ENCODE results near the gene PHKA1. TPM values are rescaled to one million over a fixed set of nuclear protein-coding genes. Genes with fewer than 3 reads are reported as not detected.
"Not testable (repeated sequence)": the region's sequence is repeated elsewhere in the genome, so short reads cannot be mapped to it uniquely, and the experiment has no call there.

The PHKA1 gene
- total RNA-seq, 1 donor from 2014 or later = 4.0 TPM

DNA sequence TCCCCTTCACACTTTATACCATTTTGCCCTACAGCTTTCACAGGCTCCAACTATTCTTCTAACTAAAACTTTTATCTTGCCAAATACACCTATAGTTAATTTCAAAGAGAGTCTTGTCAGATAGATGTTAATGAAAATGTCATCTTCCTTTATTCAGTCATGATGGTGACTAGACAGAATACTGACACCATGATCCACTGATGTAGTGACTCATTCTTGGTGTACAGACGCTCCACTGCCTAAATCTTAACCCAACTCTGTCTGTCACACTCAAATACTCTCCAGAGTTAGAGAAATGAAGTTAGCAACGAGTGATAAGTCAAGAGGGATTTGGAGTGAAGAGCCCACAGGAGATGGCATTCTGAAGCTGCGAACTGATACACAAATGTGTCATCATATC is 109.4 kb downstream of the PHKA1 start:
- DNase-seq (ENCODE audit: low spot score) = no peak
- H3K27me3 Mint-ChIP-seq (ENCODE audit: unreplicated experiment) = no peaks in the 10 kb centered on the region
- H3K4me1 Mint-ChIP-seq (ENCODE audit: unreplicated experiment) = no peaks in the 10 kb centered on the region
- H3K4me3 Mint-ChIP-seq (ENCODE audit: unreplicated experiment) = no peak overlapping the region
- no peaks in the 10 kb centered on the region for H3K9me3 Mint-ChIP-seq (ENCODE audit: unreplicated experiment)
- H3K27ac Mint-ChIP-seq (ENCODE audit: unreplicated experiment) = no peak overlapping the region
- TF ChIP-seq, protein P1, sequence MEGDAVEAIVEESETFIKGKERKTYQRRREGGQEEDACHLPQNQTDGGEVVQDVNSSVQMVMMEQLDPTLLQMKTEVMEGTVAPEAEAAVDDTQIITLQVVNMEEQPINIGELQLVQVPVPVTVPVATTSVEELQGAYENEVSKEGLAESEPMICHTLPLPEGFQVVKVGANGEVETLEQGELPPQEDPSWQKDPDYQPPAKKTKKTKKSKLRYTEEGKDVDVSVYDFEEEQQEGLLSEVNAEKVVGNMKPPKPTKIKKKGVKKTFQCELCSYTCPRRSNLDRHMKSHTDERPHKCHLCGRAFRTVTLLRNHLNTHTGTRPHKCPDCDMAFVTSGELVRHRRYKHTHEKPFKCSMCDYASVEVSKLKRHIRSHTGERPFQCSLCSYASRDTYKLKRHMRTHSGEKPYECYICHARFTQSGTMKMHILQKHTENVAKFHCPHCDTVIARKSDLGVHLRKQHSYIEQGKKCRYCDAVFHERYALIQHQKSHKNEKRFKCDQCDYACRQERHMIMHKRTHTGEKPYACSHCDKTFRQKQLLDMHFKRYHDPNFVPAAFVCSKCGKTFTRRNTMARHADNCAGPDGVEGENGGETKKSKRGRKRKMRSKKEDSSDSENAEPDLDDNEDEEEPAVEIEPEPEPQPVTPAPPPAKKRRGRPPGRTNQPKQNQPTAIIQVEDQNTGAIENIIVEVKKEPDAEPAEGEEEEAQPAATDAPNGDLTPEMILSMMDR (IDR thresholded peaks at IDR 0.05; ENCODE audit: unreplicated experiment) = no peak
- H3K36me3 Mint-ChIP-seq (ENCODE audit: low read depth, unreplicated experiment) = no peaks in the 10 kb centered on the region

DNA sequence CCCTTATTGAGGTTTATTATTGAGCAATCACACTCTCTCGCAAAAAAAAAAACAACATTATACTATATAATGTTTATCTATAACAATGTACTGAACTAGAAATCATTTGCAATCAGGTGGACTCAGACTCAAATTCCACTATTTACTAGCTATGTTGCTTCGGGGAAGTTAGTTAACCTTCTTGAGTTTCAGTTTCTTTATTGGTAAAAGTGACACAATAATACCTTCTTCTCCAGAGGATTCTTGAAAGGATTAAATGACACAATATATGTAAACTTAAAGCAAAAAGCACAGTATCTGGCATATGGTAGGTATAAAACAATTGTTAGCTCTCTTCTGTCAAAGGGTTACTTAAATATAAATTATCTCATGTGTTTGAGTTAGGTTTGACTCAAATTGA is 110.0 kb downstream of the PHKA1 start:
- DNase-seq (ENCODE audit: low spot score) = no peak
- Mint-ChIP-seq H3K4me3 (ENCODE audit: unreplicated experiment) (no peak overlapping the region), H3K9me3 (ENCODE audit: unreplicated experiment) (no peaks in the 10 kb centered on the region), H3K36me3 (ENCODE audit: low read depth, unreplicated experiment) (no peaks in the 10 kb centered on the region), H3K4me1 (ENCODE audit: unreplicated experiment) (no peaks in the 10 kb centered on the region), H3K27ac (ENCODE audit: unreplicated experiment) (no peak overlapping the region), H3K27me3 (ENCODE audit: unreplicated experiment) (no peaks in the 10 kb centered on the region)
- TF ChIP-seq, protein P1 (IDR thresholded peaks at IDR 0.05; ENCODE audit: unreplicated experiment) = no peak

DNA sequence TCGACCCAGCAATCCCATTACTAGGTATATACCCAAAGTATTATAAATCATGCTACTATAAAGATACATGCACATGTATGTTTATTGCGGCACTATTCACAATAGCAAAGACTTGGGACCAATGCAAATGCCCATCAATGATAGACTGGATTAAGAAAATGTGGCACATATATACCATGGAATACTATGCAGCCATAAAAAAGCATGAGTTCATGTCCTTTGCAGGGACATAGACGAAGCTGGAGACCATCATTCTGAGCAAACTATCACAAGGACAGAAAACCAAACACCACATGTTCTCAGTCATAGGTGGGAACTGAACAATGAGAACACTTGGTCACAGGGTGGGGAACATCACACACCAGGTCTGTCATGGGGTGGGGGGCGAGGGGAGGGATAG is 123.1 kb downstream of the PHKA1 start:
- H3K27me3 Mint-ChIP-seq (ENCODE audit: unreplicated experiment); DNase-seq (ENCODE audit: low spot score); H3K4me3 Mint-ChIP-seq (ENCODE audit: unreplicated experiment); H3K4me1 Mint-ChIP-seq (ENCODE audit: unreplicated experiment); H3K9me3 Mint-ChIP-seq (ENCODE audit: unreplicated experiment); H3K36me3 Mint-ChIP-seq (ENCODE audit: low read depth, unreplicated experiment); H3K27ac Mint-ChIP-seq (ENCODE audit: unreplicated experiment): not testable (repeated sequence)

DNA sequence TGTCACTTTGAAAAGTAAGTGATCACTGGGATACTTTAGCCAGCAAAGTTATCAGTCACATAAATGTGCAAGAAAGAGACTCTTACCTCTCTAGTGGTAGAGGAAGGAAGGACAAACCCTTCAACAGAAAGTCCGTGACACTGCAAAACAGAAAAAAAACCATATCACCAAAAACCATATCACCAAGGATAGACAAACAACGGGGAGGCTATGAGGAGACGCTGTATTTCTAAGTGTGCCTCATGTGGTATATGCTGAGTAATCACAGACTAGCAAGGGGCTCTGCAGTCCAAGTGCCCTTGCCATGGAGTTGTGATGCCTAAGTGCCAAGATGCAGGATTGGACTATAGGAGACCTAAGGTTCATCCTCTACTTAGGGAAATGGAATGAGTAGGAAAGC is 129.9 kb downstream of the PHKA1 start:
- H3K9me3 Mint-ChIP-seq (ENCODE audit: unreplicated experiment) = no peaks in the 10 kb centered on the region
- no peaks in the 10 kb centered on the region for H3K36me3 Mint-ChIP-seq (ENCODE audit: low read depth, unreplicated experiment)
- TF ChIP-seq, protein P1 (IDR thresholded peaks at IDR 0.05; ENCODE audit: unreplicated experiment) = no peak
- no peak overlapping the region for H3K4me3 Mint-ChIP-seq (ENCODE audit: unreplicated experiment)
- DNase-seq (ENCODE audit: low spot score) = no peak
- no peaks in the 10 kb centered on the region for H3K4me1 Mint-ChIP-seq (ENCODE audit: unreplicated experiment)
- H3K27ac Mint-ChIP-seq (ENCODE audit: unreplicated experiment) = no peak overlapping the region
- H3K27me3 Mint-ChIP-seq (ENCODE audit: unreplicated experiment) = no peaks in the 10 kb centered on the region

DNA sequence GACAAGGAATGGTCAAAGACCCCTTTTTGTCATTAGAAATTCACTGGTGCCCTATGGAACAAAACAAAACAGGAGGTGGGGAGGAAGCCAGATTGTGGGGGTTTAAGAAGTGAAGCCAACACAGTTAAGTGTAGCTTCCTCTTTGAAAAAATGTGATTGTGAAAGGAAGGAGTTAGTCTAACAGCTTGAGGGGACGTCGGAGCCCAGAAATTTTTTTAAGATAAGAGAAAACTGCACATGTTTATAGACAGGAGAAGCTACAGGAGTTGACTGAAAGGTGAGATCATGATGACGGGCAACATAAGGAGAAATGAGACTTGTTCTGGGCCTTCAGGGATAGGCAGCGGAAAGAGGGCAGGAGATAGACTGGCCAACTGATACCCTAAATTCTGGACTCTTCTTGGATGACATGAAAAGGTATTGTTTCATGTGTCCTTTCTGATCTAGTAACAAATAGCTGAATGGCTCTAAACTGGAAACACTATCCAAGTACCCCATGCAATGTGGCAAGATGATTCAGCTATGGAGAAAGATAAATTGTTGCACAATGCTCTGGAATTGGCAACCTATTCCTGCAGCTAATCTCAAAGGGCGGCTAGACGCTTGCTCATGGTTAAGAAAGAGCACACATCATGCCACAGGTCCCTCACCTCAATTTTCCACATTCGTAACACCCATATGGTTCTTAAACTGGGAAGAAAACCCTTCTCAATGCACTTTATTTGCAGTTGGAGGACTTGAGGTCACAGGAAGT is 137.8 kb downstream of the PHKA1 start:
- Mint-ChIP-seq H3K4me3 (ENCODE audit: unreplicated experiment) (no peak overlapping the region), H3K36me3 (ENCODE audit: low read depth, unreplicated experiment) (peaks cover 6% of the 10 kb centered on the region), H3K4me1 (ENCODE audit: unreplicated experiment) (peaks cover 10% of the 10 kb centered on the region), H3K27ac (ENCODE audit: unreplicated experiment) (no peak overlapping the region), H3K9me3 (ENCODE audit: unreplicated experiment) (no peaks in the 10 kb centered on the region), H3K27me3 (ENCODE audit: unreplicated experiment) (peaks cover 2% of the 10 kb centered on the region)
- TF ChIP-seq, protein P1 (IDR thresholded peaks at IDR 0.05; ENCODE audit: unreplicated experiment) = no peak
- no peak for DNase-seq (ENCODE audit: low spot score)
